Daoy (cell line): ENCODE measurements around the gene STYXL1. TPM values are rescaled to one million over a fixed set of nuclear protein-coding genes. Genes with fewer than 3 reads are reported as not detected.
A peak's percentile ranks its signal among the peaks of the same experiment; 100 is the strongest.

Experiments
- DNase-seq: peaks from one replicate; pipeline ENCODE4 v3.0.0-alpha.2; 2015; ENCODE audit warnings: low read depth
- total RNA-seq: library from RNA; depleted of rRNA; stranded (reverse); fragments of >200 nt; shearing (Covaris generic); gene quantifications from 2 replicates; pipeline ENCODE4 v1.2.3, GENCODE V29; 2014

The STYXL1 gene
- total RNA-seq, 1 experiment from 2014 or later = 109 TPM

DNA sequence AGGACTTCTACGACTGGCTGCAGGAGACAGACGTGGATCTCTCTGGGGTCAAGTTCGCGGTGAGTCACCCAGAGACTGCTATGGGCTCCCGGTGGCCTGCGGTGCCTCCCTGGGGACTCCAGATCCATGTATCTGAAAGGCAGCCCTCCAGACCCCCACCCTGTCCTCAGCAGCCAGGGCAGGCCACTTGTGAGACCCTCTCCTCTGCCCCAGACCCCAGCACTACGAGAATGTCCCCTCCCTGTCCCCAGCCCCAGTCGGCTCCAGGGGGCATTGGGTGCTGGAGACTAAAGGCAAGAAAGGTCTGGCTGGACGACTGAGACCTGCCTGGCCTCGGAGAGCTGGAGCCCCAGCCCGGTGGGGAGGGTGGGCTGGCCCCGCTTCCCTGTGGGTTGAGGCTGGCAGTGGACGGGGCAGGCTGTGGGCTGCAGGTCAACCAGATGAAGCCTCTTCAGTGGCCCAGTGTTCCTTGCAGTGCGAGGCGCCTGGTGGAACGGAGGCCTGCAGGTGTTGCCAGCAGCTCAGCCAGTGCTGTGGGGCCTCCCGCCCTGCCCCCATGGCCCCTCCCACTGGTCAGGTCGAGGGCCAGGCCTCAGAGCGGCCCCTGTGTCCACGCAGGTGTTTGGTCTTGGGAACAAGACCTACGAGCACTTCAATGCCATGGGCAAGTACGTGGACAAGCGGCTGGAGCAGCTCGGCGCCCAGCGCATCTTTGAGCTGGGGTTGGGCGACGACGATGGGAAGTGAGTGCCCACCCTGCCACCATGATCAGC, 67.2 kb downstream of the STYXL1 start:
- no peak for DNase-seq

DNA sequence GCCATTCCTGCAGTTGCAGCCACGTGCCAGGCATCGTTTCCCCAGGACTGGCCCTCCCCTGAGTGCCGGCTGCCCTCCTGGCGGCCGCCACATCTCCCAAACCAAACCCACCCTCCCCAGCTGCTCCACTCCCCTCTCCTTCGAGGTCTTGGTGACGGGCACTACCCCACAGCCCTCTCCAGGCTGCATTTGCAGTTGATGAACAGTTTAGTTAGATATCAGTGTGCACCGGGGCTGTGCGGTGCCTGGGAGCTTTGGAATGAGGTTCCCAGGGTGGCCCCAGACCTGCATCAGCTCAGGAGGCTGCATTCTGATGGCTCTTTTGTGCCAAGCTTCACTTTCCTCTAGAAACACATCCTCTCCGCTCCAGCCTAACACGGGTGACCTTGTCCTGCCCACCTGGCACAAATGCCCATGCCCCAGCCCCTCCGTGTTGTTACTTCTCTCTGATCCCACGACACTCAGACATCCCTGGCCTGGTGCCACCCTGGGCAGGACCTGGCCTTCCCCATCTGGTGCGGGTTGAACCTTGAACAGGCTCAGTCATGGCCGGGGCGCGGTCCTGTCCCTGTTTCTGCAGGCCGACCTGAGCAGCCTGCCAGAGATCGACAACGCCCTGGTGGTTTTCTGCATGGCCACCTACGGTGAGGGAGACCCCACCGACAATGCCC, 67.9 kb downstream of the STYXL1 start:
- DNase-seq = no peak

DNA sequence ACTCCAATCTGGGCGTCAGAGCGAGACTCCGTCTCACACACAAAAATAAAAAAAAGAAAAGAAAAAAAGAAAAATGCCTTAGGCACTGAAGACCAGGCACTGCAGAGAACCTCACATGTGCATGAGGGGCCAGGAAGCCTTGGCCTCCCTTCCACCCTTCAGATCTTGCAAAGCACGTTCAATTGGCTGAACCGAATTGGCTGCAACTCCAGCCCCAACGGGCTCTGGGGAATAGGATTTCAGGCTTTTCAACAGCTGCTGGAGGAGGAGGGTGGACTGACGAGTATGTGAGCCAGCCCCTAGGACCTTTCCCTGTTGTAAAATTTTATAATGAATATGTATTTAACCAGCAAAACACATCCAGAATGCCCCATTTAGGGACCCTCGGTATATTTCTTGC, 70.1 kb downstream of the STYXL1 start:
- DNase-seq = no peak

DNA sequence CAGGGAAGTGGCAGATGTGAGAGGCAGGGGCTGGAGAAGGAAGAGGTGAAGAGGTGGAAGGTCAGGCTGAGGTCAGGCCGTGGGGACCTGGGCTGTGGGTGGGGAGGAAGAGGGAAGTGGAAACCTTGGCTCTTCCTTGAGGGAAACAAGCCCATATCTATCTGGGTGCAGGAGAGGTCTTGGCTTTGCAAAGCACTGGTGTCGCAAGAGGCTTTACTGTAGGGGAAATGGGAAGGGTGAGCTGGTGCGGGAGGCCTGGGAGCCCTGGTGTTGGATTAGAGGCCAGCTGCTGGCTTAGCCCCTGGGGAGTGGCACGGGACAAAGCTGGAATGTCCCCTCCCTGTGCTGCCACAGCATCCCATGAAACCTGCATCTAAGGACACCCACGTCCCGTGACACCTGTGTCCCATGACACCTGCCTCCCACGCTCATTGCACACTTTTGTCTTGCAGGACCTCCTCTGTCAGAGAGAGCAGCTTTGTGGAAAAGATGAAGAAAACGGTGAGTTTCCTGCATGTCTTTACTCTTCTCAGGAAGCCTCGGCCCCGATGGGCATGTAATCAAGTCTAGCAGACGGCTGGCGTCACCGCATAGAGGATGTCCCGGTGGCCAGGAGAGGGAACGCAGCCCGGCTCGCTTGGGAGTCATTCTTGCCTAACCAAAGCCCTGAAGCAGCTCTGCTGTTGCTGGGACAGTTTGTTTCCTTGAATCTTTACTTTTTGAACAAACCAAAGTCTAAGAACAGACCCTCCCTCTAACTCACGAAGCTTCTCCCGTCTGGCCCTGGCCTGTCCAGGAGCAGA, 75.6 kb downstream of the STYXL1 start:
- DNase-seq = no peak

DNA sequence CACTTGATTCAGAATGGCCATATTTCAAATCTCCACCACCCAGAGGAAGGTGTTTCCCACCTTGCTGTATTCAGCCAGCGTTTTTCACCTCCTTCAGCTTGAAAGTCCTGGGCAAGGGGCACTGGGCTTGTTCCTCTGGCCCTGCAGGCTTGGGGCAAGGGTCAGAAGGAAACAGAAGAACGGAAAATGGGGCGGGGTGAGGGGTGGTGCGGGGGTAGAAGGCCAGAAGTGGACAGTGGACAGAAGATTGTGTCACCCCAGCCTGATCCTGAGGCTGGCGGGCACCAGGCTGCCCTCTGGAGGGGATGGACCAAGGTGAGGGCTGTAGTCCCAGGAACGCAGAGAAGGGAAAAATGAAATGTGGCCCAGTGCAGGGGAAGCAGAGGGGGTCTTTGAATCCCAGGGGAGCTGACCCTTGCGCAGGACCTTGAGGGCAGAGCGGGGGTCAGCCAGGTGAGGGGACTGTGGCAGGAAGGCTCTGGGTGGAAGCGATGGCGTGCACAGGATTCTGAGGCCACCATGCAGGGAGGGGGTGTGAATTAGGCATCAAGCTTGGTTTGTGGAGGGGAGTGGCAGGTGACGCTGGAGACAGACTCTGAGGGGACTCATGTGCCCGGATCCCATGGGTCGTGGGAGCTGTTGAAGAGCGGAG, 76.4 kb downstream of the STYXL1 start:
- no peak for DNase-seq

DNA sequence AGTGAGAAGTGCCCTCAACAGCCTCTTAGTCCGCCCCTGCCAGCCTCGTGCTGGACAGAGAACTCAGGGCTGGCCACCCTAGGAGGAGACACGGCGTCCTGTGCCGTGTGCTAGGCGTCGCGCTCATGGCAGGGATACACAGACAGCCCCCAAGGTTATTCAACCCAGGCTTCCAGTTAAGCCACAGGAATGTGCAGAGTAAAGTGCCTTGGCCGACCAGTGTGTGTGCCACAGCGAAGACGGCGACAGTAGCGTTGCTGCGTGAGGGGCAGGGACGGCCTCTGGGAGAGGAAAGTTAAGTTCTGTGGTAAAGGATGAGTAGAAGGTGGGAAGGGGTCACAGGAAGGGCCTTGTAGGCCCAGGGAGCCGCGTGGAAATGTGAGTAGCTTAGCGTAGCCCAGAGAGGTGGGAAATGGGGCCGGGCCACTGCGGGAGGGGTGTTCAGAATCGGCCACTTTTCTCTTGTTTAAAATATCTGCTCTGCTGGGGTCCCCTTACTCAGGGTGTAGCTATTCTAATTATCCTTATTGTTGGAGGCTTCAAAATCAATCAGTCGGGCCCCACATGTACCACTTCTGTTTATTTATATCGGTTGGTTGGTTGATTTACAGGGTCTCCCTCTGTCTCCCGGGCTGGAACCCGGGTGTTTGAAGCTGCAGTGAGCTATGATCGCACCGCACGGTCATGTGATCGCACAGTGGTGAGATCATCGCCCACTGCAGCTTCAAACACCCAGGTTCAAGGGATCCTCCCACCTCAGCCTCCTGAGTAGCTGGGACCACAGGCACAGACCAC, 77.9 kb downstream of the STYXL1 start:
- DNase-seq = no peak

DNA sequence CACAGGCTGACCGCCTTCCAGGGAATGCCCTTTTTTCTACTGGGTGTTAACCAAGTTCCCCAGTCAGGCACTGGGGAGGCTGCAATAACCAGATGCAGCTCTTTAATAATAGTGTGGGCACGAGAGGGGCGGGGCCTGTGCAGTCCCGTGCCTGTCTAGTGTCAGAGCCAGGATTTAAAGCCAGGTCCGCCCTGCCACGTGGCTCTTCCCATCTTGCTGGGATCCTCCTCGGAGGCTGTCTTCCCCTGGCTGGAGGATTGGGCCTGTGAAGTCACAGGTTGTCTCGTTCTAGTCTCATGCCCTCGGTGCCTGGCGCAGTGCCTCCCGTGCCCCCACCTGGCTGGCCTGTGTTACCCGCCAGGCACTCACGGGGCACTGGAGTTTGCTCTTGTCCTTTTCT, 78.6 kb downstream of the STYXL1 start:
- DNase-seq = no peak

DNA sequence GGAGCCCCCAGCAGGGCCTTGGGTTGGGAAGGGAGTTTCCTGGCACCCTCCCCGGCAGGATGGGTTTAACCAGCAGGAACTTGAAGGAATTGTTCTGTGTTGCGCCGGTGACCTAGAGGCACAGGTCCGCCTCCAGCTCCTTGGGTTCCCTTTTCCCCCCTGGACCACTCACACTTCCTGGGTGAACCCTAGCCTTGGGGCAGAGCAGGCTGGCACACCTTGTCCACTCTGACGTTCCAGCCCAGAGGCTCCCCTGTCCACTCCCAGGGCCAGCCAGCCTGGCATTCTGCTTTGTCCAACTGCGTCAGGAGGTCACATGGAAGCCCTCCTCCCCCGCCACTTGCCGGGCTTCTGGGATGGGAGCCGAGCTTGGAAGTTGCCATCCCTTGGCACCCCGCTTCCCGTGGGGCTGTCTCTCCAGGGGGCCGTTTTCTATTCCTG, 79.2 kb downstream of the STYXL1 start:
- no peak for DNase-seq

DNA sequence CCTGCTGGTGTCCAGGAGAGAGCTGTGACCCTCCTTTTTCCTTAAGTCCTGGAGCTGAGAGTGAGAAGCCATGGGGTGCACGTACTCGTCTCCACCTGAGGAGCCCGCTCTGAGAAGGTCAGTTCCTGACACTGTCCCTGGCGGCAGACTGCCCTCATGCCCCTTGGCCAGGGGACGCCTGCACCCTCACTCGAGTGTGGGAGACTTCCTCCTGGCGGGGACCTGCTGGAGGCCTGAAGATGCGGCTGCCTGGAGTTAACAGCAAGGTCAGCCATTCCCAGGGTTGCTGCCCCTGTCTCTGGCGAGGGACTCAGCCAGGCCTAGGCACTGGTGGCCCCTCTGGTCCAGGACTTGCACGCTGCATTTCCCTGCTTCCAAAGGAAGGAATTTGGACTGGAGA, 79.8 kb downstream of the STYXL1 start:
- no peak for DNase-seq

DNA sequence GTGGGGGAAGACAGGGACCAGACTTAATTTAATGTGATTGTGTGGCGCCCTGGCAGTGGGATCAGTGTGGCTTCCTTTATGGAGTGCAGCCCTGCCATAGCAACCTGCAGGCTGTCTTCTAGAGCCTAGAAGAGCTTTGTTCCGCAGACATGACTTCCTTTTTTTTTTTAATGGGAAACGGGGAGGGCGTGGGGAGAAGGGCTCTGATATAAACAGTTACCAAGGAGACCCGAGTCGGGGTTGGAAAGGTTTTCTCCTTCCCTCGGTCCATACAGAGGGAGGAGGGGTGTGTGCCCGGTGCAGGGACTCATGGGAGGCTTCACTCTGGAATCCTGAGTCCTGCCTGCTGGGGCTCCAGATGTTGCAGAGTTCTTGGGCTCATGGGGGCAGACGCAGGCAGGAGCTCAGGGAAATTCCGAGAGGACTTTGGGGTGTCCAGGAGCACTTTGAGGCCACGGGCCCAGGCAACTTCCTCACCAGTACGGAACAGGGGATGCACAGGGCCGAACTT, 80.3 kb downstream of the STYXL1 start:
- DNase-seq = no peak

DNA sequence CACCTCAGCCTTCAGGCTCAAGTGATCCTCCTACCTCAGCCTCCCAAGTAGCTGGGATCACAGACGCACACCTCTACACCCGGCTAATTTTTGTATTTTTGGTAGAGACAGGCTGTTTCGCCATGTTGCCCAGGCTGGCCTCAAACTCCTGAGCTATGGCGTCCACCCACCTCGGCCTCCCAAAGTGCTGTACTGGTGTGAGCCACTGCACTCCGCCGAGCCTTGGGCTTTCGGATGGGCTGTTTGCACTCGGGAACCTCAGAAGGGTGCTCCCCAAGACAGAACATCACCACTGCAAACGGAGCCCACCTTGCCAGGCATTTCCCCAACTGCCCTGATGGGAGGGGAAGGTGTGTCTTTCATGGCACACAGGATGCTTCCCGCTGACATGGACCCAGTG, 80.7 kb downstream of the STYXL1 start:
- no peak for DNase-seq

DNA sequence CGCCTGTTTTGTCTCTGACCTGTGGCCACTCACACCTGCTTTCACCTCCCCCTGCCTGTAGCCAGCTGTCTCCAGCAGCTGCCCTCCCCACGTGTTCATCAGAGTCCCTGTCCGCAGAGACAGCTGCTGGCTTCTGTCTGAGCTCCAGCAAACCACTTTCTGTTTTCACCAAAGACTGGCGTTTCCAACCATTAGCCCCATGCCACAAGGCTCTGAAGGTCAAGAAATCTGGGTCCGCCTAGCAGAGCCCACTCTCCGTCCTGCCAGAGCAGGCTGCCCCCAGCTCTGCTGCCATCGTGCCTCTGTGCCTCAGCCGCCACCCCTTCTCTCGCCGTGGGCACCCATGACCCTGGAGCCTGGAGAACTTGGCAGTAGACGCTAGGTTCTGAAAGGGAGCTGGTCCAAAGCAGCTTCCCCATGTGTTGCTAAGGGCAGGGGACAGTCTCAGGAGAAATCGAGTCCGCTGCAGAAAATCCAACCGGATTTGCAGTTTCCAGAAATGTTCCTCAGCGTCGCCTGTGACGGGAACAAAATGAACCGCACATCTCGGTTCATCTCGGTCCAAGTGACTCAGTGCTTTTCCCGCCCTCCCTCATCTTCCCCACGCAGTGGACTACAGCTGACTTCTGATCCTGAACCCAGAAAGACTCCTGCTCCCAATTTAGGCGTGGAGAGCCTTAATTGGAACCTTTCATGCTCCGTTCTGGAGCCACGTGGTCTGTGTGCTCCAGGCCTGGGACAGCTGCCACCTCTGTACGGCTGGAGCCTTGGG, 81.4 kb downstream of the STYXL1 start:
- no peak for DNase-seq

DNA sequence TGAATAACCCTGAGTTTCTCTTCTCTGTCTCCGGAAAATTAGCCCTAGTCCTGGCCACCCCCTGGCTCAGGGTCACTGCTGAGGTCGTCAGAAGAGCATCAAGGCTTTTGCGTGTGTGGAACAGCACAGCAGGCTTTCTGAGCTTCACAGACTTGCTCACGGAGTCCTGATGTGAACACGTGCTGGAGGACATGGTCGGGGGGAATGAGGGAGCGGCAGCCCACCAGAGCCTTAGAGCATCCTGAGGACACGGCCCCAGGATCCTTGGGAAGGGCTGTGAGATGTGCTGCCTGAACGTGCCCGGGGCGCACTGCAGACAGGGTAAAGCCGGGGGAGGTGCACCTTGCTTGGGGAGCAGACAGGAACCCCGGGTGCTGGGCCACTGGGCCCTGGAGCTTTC, 82.2 kb downstream of the STYXL1 start:
- DNase-seq = no peak

DNA sequence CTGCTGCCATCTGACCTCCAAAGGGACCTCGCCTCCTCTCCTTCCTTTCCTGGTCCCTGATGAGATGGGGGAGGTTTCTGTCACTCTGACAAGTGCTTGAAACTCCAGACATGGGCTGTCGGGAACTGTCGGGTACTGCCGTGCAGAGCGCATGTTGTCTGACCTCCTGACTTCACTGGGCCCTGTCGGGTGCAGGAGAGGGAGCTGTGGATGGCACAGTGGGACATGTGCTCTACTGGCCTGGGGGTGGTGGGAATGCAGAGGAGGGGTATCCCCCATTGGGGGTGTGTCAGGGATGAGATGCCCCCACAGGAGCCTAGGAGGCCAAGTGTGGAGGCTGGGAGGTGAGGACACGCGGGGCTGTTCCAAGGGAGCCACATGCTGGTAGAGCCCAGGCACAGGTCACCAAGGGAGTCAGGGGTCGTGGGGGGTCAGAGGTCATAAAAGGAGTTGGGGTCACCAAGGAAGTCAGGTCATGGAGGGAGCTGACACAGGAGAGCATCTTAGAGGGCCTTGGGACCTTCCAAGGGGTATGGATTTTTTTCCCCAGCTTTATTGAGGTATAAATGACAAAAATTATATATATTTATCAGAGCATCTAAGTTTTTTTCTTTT, 84.3 kb downstream of the STYXL1 start:
- no peak for DNase-seq

DNA sequence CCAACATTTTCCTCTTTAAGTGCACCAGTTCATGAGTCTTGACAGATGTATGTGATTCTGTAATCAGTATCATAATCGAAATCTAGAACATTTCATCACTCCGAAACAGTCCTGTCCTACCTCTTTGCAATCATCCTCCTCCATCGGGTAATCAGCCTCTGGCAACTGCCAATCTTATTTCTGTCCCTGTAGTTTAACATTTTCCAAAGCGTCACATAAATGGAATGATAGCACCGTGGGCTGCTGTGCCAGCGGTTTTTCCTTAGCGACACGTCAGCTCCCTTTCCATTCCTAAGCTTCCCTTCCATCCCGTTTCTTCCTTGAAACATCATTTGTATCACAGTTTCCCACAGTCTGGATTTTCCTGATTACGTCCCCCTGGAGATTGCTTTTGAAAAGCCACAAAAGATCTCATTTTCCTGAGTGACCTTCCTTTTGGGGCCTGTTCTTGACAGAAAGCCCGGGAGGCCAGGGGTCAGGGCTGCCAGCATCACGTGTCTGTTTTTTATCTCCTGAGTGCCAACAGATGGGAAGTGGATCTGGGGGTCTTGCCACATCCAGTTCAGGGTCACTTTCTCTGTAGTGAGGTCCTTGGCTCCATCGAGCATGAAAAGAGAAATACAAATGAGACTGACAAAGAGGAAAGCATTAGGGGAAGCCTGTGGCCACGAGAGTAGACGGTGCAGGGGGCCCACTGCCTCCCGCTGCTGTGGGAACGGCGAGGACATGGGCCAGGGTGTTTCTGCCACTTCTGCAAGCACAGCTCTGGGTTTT, 85.0 kb downstream of the STYXL1 start:
- peak; percentile 63 for DNase-seq

DNA sequence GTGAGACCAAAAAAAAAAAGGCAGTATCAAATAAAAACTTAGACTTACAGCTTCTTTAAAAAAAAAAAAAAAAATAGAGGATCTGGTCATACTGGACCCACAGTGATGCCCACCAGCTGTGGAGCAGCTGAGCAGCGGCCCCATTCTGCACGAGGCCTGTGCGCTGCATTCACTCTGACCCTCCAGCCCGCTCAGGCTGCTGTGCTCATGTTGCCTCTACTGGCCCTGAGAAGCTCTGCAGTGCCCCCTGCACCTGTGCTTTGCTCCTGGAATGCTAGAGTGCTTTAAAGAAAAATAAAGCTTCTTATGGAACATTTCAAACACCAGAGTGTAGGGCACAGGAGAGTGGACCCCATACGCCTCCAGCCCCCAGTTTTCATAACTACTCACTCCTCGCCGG, 86.6 kb downstream of the STYXL1 start:
- DNase-seq = no peak

DNA sequence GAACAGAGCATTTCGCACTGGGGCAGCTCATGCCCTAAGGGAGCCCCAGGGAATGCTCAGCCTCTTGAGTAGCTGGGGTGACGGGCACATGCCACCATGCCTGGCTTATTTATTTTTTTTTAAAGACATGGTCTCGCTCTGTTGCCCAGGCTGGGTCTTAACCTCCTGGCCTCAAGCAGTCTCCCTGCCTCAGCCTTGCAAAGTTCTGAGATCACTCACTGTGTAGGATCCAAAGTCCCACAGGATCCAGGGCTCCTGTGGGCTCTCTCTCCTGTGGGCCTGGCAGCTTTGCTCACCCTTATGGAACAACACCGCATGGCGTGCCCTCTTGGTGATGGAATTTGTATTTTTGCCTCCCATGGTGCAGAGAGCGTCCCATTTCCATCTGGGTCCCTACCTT, 87.4 kb downstream of the STYXL1 start:
- no peak for DNase-seq

DNA sequence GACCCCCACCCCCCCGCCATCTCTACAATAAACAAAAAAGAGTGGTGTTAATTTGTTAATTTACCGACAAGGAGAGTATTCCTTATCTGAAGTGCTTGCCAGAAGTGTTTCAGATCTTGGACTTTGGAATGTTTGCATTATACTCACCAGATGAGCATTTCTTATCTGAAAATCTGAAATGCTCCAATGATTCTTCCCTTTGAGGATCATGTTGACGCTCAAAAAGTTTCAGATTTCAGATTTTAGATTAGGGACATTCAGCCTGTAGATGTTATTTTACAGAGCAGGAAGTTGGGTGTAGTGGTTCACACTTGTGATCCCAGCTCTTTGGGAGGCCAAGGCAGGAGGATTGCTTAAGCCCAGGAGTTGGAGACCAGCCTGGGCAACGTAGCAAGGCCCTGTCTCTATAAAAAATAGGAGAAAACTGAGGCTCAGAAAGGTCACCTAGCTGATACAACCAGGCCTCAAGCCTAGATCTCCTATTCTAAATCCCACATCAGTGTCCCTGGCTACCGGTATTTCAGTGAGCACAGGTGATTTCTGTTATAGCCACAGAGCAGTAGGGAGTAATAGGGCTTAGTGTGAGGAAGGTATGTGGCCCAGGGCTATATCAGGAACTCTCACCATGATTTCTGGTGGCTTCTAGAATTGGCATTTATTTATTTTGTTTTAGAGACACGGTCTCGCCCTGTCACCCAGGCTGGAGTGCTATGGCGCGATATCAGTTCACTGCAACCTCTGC, 88.8 kb downstream of the STYXL1 start:
- no peak for DNase-seq
